B cell (primary cell): ENCODE results near the gene JMJD1C.

Source experiments
- CTCF ChIP-seq: fragments of 200-600 bp; IDR thresholded peaks from one replicate; pipeline ENCODE4 v1.8.0; 2022; ENCODE audit warnings: antibody characterized with exemption, mild to moderate bottlenecking
- EZH2 ChIP-seq: IDR thresholded peaks from 2 replicates; pipeline ENCODE4 v1.6.1; 2012; ENCODE audit warnings: borderline replicate concordance, low read depth, mild to moderate bottlenecking, moderate library complexity, low read length; ENCODE audit not compliant: insufficient read depth, poor library complexity, severe bottlenecking

- TF ChIP-seq CTCF (no peak), EZH2 (no peak)
These were observed 311.0 kb downstream of the JMJD1C start for GRCh38 chr10:63154546-63155387.
